H1 (cell line): ENCODE measurements around the gene KCNQ1. TPM values are rescaled to one million over a fixed set of nuclear protein-coding genes. Genes with fewer than 3 reads are reported as not detected.

Source experiments
- CTCF ChIA-PET: fragments of 300-600 bp; sonication (Branson Sonifier 250); formaldehyde crosslinking; loops from one replicate; lab custom pipeline; 2021; ENCODE audit not compliant: partially characterized antibody; lab: Charles Lee
- POLR2A ChIA-PET: fragments of 300-600 bp; sonication (Branson Sonifier 250); formaldehyde crosslinking; loops from one replicate; lab custom pipeline; 2021; ENCODE audit warnings: inconsistent platforms; ENCODE audit not compliant: partially characterized antibody; lab: Charles Lee
- DNase-seq, 2 experiments: peaks; one replicate each; pipeline versions ENCODE4 v3.0.0 to v3.0.0-alpha.2; 2010 to 2022; ENCODE audit warnings: low spot score in 2 of 2, low read depth in 1 of 2, mixed read lengths in 1 of 2
- FAIRE-seq: peaks from 2 replicates; lab custom pipeline; 2011; peaks lifted over from hg19 to GRCh38; lab: Jason Lieb, UNC
- H2AFZ ChIP-seq: 2 replicates; pipeline ENCODE4 v1.8.1; 2012; ENCODE audit warnings: low read length, inconsistent platforms
- H2AK5ac ChIP-seq: 2 replicates; pipeline ENCODE4 v1.6.1; 2013; ENCODE audit warnings: low read depth, low read length
- H2BK120ac ChIP-seq: replicated peaks from 2 replicates; pipeline ENCODE3; 2013; ENCODE audit warnings: low read depth, low read length, inconsistent platforms
- H2BK12ac ChIP-seq: 2 replicates; pipeline ENCODE4 v1.6.1; 2013; ENCODE audit warnings: low read depth, low read length
- H2BK15ac ChIP-seq: 2 replicates; pipeline ENCODE4 v1.6.1; 2013; ENCODE audit warnings: low read length
- H2BK20ac ChIP-seq: 2 replicates; pipeline ENCODE4 v1.6.1; 2013; ENCODE audit warnings: low read length
- H2BK5ac ChIP-seq: 2 replicates; pipeline ENCODE4 v1.6.1; 2013; ENCODE audit warnings: low read depth, low read length
- H3K14ac ChIP-seq: 2 replicates; pipeline ENCODE4 v1.6.1; 2013; ENCODE audit warnings: inconsistent platforms; ENCODE audit not compliant: insufficient read length
- H3K18ac ChIP-seq: 2 replicates; pipeline ENCODE4 v1.6.1; 2013; ENCODE audit warnings: low read length; ENCODE audit errors: extremely low read depth
- H3K23ac ChIP-seq: 2 replicates; pipeline ENCODE4 v1.6.1; 2013; ENCODE audit warnings: inconsistent platforms; ENCODE audit not compliant: insufficient read length
- H3K23me2 ChIP-seq: 2 replicates; pipeline ENCODE4 v1.6.1; 2013; ENCODE audit warnings: low read depth, low read length
- H3K27ac ChIP-seq: 2 replicates; pipeline ENCODE4 v1.6.1; 2011; ENCODE audit warnings: low read depth, low read length, inconsistent platforms
- H3K27me3 ChIP-seq, 4 experiments: replicated peaks in 1 of 4; 1 replicate in 1 of 4; 2 replicates in 3 of 4; pipeline versions ENCODE4 v1.6.1 to v1.8.1; 2011 to 2013; ENCODE audit warnings: low read length in 3 of 4, mild to moderate bottlenecking in 3 of 4, inconsistent platforms in 2 of 4, mixed read lengths in 2 of 4, moderate library complexity in 1 of 4; ENCODE audit not compliant: control insufficient read depth in 3 of 4, insufficient read depth in 3 of 4; ENCODE audit errors: extremely low read depth in 1 of 4
- H3K36me3 ChIP-seq, 4 experiments: 2 replicates each; pipeline versions ENCODE4 v1.6.1 to v1.8.1; 2011 to 2013; ENCODE audit warnings: mild to moderate bottlenecking in 4 of 4, low read length in 3 of 4, moderate library complexity in 2 of 4, control low read depth in 1 of 4, inconsistent platforms in 1 of 4; ENCODE audit not compliant: insufficient read depth in 4 of 4, control insufficient read depth in 2 of 4
- H3K4ac ChIP-seq: replicated peaks from 2 replicates; pipeline ENCODE3; 2013; ENCODE audit warnings: low read length, low read depth, mixed read lengths, inconsistent platforms; ENCODE audit not compliant: insufficient read length
- H3K4me1 ChIP-seq, 4 experiments: replicated peaks in 1 of 4; 1 replicate in 1 of 4; 2 replicates in 3 of 4; pipeline versions ENCODE4 v1.6.1 to v1.8.1; 2011 to 2013; ENCODE audit warnings: low read length in 3 of 4, inconsistent platforms in 2 of 4, mixed read lengths in 1 of 4; ENCODE audit not compliant: insufficient read depth in 4 of 4, control insufficient read depth in 3 of 4
- H3K4me2 ChIP-seq, 2 experiments: 2 replicates each; pipeline versions ENCODE4 v1.6.1 to v1.8.1; 2011 to 2013; ENCODE audit warnings: low read depth in 2 of 2, low read length in 2 of 2, control low read depth in 1 of 2, inconsistent platforms in 1 of 2, mild to moderate bottlenecking in 1 of 2; ENCODE audit not compliant: insufficient read depth in 1 of 2
- H3K4me3 ChIP-seq, 4 experiments: fragments of 200-600, 300-600 bp in 1 of 4; sonication (generic), shearing (Covaris generic), sonication (Bioruptor Twin) in 1 of 4; 2 replicates each; pipeline versions ENCODE4 v1.5.1 to v1.8.1; 2011 to 2016; ENCODE audit warnings: low read length in 4 of 4, low read depth in 3 of 4, control low read depth in 2 of 4, inconsistent platforms in 2 of 4, mild to moderate bottlenecking in 2 of 4, mixed read lengths in 1 of 4, moderate library complexity in 1 of 4; ENCODE audit not compliant: insufficient read depth in 2 of 4; ENCODE audit errors: extremely low read depth in 1 of 4
- H3K56ac ChIP-seq: replicated peaks from 2 replicates; pipeline ENCODE3; 2013; ENCODE audit warnings: low read depth, mild to moderate bottlenecking, mixed read lengths, low read length, inconsistent platforms; ENCODE audit not compliant: insufficient read length
- H3K79me1 ChIP-seq: 2 replicates; pipeline ENCODE4 v1.6.1; 2013; ENCODE audit warnings: low read depth, low read length, control low read depth
- H3K79me2 ChIP-seq, 2 experiments: 2 replicates each; pipeline versions ENCODE4 v1.6.1 to v1.8.1; 2012 to 2013; ENCODE audit warnings: low read length in 2 of 2, mild to moderate bottlenecking in 2 of 2, inconsistent platforms in 1 of 2; ENCODE audit not compliant: insufficient read depth in 2 of 2, control insufficient read depth in 1 of 2
- H3K9ac ChIP-seq, 4 experiments: replicated peaks in 1 of 4; 1 replicate in 1 of 4; 2 replicates in 3 of 4; pipeline versions ENCODE4 v1.6.1 to v1.8.1; 2011 to 2013; ENCODE audit warnings: low read depth in 3 of 4, low read length in 3 of 4, control low read depth in 2 of 4, mild to moderate bottlenecking in 2 of 4, moderate library complexity in 2 of 4, inconsistent platforms in 1 of 4; ENCODE audit errors: extremely low read depth in 1 of 4
- H3K9me3 ChIP-seq, 2 experiments: 2 replicates each; pipeline versions ENCODE4 v1.6.1 to v1.8.1; 2012 to 2013; ENCODE audit warnings: mild to moderate bottlenecking in 2 of 2, moderate library complexity in 2 of 2, control low read depth in 1 of 2, inconsistent platforms in 1 of 2, low read depth in 1 of 2, low read length in 1 of 2, mixed read lengths in 1 of 2; ENCODE audit not compliant: insufficient read depth in 2 of 2
- H4K20me1 ChIP-seq, 2 experiments: replicated peaks in 1 of 2; 2 replicates each; pipeline versions ENCODE3 to v1.8.1; 2011 to 2013; ENCODE audit warnings: inconsistent platforms in 2 of 2, low read length in 2 of 2, mild to moderate bottlenecking in 1 of 2; ENCODE audit not compliant: insufficient read depth in 2 of 2, control insufficient read depth in 1 of 2
- H4K5ac ChIP-seq: 2 replicates; pipeline ENCODE4 v1.6.1; 2013; ENCODE audit warnings: low read length, low read depth, mixed read lengths, inconsistent platforms; ENCODE audit not compliant: insufficient read length
- H4K8ac ChIP-seq: 2 replicates; pipeline ENCODE4 v1.8.0; 2013; ENCODE audit warnings: mild to moderate bottlenecking, moderate library complexity, low read length, inconsistent platforms; ENCODE audit not compliant: insufficient read depth; ENCODE audit errors: extremely low read depth
- H4K91ac ChIP-seq: replicated peaks from 2 replicates; pipeline ENCODE3; 2013; ENCODE audit warnings: low read length, mixed read lengths, inconsistent platforms; ENCODE audit not compliant: insufficient read length
- CREB1 ChIP-seq: IDR thresholded peaks from 2 replicates; pipeline ENCODE4 v1.6.1; 2012; ENCODE audit warnings: inconsistent platforms
- POLR2A ChIP-seq, 2 experiments: IDR thresholded peaks; 1 replicate in 1 of 2; 2 replicates in 1 of 2; pipeline ENCODE4 v1.6.1; 2011; ENCODE audit warnings: low read depth in 2 of 2, low read length in 2 of 2, mild to moderate bottlenecking in 2 of 2; ENCODE audit errors: control extremely low read depth in 1 of 2
- ZNF274 ChIP-seq: IDR thresholded peaks from 2 replicates; pipeline ENCODE4 v1.7.0; 2012; ENCODE audit warnings: low read length, borderline replicate concordance; ENCODE audit errors: extremely low read depth
- WGBS, 2 experiments: shearing (Covaris generic) in 1 of 2; methylation state at CpG; one replicate each; pipeline versions ENCODE4 v1.1.6 to v1.1.7; 2013 to 2015; ENCODE audit warnings: low lambda C conversion rate in 2 of 2, mixed read lengths in 2 of 2, inconsistent platforms in 1 of 2, low coverage in 1 of 2, missing lambda C conversion rate in 1 of 2; ENCODE audit not compliant: insufficient replicate concordance in 2 of 2, insufficient coverage in 1 of 2, insufficient read length in 1 of 2; ENCODE audit errors: extremely low coverage in 1 of 2, missing lambda C conversion rate in 1 of 2; 5-methylcytosine and 5-hydroxymethylcytosine counted together
- polyA plus RNA-seq, 7 experiments: library from polyadenylated mRNA; depleted of rRNA in 3 of 7; stranded (reverse) in 5 of 7; unstranded in 2 of 7; fragments of >200 nt in 5 of 7; fragments of 200-250 nt in 2 of 7; gene quantifications; 1 replicate in 5 of 7; 2 replicates in 1 of 7; 4 replicates in 1 of 7; pipeline versions ENCODE4 v1.2.1 to v1.2.3, GENCODE V29; 2011 to 2013; ENCODE audit warnings: missing spikeins in 2 of 7, mixed read lengths in 2 of 7
- total RNA-seq: library from RNA; stranded (reverse); fragmentation: NEBNext Ultra II Directional; extraction: Animal tissue kit (Norgen Biotek cat#: 25700); gene quantifications from 2 replicates; pipeline ENCODE4 v1.2.1, GENCODE V29; 2021

Gene KCNQ1
- total and polyA plus RNA-seq, 2 of the 8 experiments (the other 6 are each of a cell fraction or from before 2014, with no cell fraction given) = 1.9 to 2.0 TPM

DNA sequence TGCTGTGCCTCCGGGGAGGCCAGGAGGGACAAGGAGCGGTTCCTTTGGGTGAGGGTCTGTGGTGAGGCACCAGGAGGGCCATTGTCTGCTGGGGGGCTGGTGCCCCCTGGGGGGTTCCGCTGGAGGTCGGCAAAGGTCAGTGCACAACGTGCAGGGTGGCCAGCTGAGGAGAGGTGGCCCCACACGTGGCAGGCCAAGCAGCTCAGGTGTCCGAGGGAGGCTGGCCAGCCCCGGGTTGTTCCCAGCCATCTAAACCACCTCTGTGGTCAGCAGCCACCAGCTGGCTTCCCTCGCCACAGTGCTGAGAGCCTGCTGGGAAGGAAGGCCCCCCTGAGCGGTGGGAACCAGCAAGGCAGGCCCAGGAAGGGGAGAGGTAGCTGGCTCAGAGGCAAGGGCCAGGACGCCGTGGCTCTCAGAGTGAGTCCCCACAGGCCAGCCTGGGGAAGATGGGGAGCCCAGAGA is 40.0 kb upstream of the KCNQ1 start:
- Histone ChIP-seq H3K56ac (no peak overlapping the region), H3K27ac (no peak overlapping the region), H3K18ac (no peak overlapping the region), H3K27me3 (no peaks in the 10 kb centered on the region), H3K4me1 (peaks cover 0 to 12% (median 4%) of the 10 kb centered on the region in 4 experiments; a peak in 5 of 7 replicates), H3K9me3 (no peaks in the 10 kb centered on the region), H3K4ac (no peak overlapping the region), H2BK5ac (no peak overlapping the region), H3K4me3 (no peak overlapping the region), H3K14ac (no peak overlapping the region), H2BK12ac (no peak overlapping the region), H3K36me3 (peaks cover 2 to 14% (median 10%) of the 10 kb centered on the region in 4 experiments; a peak in 4 of 8 replicates), H2AFZ (no peak overlapping the region), H2BK20ac (no peak overlapping the region), H3K23ac (no peak overlapping the region), H3K4me2 (no peak overlapping the region), H4K5ac (no peak overlapping the region), H3K23me2 (peaks cover 8% of the 10 kb centered on the region), H4K8ac (peak overlapping the region; percentile 83; the same call in 1 of the 2 replicates), H2BK120ac (no peak overlapping the region), H4K20me1 (peaks cover 3 to 5% of the 10 kb centered on the region in 2 experiments), H3K79me1 (no peaks in the 10 kb centered on the region; the same call in 1 of the 2 replicates), H2AK5ac (no peak overlapping the region), H3K9ac (no peak overlapping the region; a peak in 2 of 7 replicates), H4K91ac (no peak overlapping the region), H2BK15ac (no peak overlapping the region), H3K79me2 (peaks cover 0 to 14% of the 10 kb centered on the region in 2 experiments; a peak in 3 of 4 replicates)
- DNase-seq (no peak), FAIRE-seq (no peak)
- ChIA-PET CTCF (interaction anchor here (1.1 to 14.1 kb wide), 7 partner anchors 14 to 751 kb away, joined by 3 to 196 read pairs (median 4); no protein-coding TSS in a partner anchor), POLR2A (interaction anchor here (0.7 to 3.4 kb wide), 6 partner anchors 9 to 98 kb away, joined by 3 to 17 read pairs (median 3); no protein-coding TSS in a partner anchor)
- WGBS, 2 experiments = 85% methylated on average over 11 of the region's 12 CpGs; no CpG with 5 or more reads in 1 of the 2 experiments
- TF ChIP-seq POLR2A (IDR thresholded peaks at IDR 0.05; ENCODE audit: control extremely low read depth in 1 of 2, low read depth in 2 of 2, low read length in 2 of 2) (peak in 1 of 2 experiments; percentile 17; a peak in 1 of 3 replicates), CREB1 (no peak), ZNF274 (no peak)
